Measurements from ENCODE around the gene RGL1. TPM values are rescaled to one million over a fixed set of nuclear protein-coding genes. Genes with fewer than 3 reads are reported as not detected.
A peak's percentile ranks its signal among the peaks of the same experiment; 100 is the strongest.

Gene RGL1
- total RNA-seq, 1 experiment from 2014 or later, result 18.3 TPM

DNA sequence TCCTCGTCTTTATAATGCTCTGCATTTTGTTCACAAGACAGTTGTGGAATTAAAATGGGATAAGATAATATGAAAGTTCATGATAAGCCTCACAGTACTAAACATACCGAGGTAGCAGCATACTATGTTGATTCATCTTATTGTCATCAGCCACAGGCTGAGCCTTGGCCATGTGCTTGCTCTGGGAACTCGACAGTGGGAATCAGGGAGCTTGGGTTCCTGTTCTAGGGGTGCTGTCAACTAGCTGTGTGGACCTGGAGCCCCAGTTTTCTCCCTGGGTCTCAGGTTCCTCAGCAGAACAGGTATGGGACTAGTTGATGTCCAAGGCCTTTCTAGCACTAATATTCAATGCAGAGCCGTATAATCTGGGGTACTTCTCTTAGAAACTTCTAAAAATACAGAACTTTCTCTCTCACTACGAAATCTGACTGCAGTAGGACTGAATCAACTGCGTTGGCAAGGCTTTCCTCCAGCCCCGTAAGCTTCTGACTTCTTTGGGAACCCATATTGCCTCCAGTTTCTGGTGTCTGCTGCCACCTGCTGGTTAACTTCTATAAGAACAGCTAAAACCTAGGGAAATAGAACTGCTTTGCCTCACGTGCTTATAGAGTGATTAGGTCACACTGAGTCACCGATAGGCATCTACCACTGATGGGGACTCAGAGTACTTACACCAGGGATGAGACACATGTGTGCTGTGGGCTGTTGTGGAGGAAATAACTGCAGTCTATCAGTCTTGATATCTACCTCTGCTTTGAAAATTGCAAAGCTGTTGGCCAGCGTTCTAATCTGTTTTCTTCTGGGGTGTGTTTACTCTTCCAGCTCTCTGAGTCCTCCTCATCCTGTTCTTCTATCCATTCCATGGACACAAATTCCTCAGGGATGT lies 110.9 kb downstream of the RGL1 start:
- peak; percentile 99 for DNase-seq (ENCODE audit: low read depth)

DNA sequence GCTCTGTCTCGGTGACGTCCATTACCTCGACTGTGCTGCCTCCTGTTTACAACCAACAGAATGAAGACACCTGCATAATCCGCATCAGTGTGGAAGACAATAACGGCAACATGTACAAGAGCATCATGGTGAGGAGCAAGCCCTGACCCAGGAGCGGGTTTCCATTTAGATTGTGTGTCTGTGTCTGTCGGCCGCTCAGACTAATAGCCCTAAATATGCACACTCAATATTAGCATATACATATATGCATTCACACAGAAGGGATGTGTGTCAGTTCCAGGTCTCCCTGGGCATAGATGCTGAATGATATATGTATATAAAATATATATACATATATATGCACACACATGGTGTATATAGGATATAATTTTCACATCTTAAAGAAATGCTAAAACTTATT lies 111.7 kb downstream of the RGL1 start:
- no peak for DNase-seq (ENCODE audit: low read depth)

DNA sequence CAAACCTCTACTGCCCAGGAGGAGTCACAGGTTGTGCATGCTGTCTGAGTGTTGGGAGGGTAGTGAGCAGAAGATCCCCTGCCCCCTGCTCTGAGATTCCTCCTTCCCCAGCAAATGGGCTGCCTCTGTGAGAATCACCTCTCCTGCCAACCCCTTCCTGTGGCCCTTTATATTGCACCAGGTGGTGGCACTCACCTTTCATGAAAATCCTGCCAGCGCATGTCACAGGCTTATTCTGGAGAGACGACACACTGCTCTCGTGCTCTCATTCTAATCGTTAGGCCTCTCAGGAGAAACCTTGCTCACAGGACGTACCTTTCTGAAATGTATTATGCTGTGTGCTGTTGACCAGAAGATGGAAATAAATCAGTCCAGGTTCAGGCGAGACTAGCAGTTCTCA lies 113.7 kb downstream of the RGL1 start:
- no peak for DNase-seq (ENCODE audit: low read depth)

DNA sequence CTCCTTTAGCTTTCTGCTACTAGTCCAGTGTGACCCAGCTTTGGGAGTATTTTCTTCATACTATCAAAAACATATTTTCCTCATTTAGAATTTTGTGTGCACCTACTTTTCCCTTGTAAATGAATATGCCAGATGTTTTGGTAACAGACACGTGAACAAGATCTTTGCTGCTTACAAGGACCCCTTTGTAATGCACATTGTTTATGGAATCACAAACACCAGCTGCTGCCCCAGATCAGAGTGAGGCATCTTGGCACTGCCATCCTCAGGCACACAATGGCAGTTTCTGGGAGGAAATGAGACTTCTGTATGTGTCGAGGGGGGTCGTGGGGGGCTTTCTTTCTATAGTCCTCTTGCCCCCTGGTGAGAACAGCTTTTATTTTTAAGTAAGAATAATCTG lies 115.7 kb downstream of the RGL1 start:
- DNase-seq (ENCODE audit: low read depth), result no peak

DNA sequence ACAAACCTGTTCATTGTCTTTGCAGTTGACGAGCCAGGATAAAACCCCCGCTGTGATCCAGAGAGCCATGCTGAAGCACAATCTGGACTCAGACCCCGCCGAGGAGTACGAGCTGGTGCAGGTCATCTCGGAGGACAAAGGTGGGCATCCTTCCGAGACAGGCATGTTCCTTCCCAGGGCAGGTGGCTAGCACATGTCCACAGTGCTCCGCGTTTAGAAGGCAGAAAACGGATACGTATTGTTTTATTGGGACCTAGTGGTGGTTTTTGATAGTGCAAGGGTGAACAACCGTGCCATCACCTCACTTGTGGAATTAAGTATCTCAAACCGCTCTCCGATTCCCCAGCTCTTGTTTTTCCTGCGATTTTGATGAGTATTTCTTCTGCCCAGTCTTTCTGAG lies 117.3 kb downstream of the RGL1 start:
- no peak for DNase-seq (ENCODE audit: low read depth)

DNA sequence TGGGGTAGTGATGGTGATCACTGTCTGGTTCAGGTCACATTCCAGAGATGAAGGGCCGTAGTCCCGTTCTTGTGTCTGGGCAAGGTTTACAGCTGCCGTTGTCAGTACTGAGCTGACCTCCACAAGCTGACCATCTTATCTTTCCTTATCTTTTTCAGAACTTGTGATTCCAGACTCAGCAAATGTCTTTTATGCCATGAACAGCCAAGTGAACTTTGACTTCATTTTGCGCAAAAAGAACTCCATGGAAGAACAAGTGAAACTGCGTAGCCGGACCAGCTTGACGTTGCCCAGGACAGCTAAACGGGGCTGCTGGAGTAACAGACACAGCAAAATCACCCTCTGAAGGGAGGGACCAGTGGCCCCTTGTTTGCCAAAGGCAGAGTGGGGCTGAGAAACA lies 121.0 kb downstream of the RGL1 start:
- DNase-seq (ENCODE audit: low read depth), result no peak

DNA sequence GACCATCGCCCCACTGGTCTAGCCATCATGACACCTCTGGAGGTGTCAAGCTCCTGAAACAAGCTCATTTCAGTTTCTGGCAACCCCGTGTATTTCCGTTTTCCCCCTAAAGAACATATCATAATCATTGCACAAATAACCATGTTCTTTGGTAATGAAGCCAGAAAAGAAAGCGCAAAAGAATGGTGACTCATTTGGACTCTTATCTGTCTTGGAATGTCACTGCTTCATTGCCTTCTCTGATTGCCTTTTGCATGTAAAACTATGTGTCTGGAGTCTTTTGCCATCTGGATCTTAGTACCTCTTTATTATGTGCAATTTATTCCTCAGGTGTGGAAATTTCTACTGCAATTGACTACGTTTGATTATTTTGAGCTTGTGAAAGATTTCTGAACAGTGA lies 122.1 kb downstream of the RGL1 start:
- peak; percentile 15 for DNase-seq (ENCODE audit: low read depth)

DNA sequence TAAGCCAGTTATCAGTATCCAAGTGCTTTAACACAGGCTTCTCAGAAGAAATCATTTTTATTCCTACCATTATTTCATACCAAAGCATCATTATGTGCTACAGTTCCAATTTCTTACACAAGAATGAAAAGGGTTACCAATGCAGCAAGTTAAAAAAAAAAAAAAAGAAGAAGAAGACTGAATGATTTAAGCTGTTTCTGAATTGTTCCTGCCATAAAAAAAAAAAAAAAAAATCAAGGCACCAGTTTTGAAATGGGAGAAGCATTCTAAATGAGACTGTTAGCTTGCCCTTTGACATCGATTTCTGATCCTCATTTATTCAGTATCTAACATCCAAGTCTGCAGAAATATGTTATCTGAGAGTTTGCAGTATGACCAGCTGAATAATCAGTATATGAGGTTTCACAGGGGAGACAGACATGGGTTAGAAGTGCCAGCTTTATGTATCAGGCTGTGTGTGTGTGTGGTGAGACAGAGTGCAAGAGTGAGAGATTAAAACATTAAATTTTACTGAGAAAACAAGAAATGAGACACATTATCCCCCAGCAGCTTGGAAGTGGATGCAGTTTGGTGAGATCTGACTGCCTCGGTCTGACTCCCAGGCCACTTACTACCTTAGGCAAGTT lies 126.8 kb downstream of the RGL1 start:
- no peak for DNase-seq (ENCODE audit: low read depth)

DNA sequence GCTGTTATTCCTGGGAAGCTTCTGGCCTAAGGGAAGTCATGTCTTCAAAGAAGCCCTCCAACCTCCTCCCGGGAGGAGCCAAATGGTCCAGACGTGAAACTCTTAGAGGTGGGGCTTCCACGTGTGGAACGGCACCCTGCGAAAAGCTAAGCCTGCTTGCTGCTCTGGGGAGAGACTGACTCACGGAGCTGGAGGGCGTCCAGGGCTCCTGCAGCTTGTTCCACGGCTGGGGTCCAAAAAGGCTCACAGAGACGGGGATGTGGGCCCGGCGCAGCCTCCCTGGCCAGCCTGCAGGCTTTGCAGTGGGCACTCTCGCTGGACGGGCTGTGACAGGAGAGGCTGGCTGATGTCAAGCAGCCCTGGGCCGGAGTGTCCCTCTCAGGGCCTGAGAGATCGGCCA lies 127.5 kb downstream of the RGL1 start:
- peak; percentile 77 for DNase-seq (ENCODE audit: low read depth)

DNA sequence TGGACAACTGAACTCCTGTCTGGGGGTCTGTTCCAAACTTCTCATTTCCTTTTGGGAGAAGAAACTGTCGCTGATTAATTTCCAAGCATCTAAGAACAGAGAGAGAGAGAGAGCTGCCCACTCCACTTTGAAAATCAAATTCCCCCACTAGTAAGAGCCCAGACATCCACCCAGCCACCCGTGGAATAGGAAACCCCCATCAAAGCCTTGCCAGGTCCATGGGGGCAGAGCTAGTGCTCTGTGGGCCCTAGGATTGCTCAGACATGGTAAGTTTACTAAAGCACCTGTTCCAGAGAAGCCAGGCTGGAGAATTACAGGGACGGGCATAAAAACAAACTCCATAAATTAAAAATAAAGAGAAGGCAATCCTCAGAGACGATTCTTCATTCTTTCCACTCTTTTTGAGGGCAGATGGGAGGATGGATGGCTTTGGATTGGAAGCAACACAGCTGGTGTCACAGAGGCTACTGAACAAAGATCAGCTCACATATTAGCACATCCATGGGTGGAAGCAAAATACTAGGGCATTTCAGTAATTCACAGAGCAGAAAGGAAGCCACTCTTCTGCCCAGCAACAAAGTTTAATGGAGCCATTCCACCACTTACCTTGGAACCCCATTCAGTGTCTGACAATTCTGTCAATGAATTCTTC lies 128.7 kb downstream of the RGL1 start:
- DNase-seq (ENCODE audit: low read depth), result no peak

DNA sequence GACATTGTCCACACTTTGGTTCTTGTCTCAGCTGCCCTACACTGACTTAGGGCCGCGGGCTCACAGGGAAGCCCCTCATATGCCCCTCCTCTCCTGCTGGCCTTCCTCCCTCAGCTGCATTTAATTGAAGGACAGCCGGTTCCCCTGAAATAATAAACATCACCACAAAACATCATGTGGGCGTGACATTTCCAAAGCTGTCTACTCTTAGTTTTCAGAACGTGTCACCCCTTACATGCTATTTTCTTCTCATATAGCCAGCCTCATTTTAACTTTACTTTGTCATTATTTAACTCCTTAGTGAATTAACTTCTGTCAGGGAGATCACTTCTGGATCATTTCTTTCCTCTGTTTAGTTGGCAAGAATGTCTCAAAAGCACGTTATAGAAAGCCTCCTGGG lies 129.4 kb downstream of the RGL1 start:
- DNase-seq (ENCODE audit: low read depth), result no peak

DNA sequence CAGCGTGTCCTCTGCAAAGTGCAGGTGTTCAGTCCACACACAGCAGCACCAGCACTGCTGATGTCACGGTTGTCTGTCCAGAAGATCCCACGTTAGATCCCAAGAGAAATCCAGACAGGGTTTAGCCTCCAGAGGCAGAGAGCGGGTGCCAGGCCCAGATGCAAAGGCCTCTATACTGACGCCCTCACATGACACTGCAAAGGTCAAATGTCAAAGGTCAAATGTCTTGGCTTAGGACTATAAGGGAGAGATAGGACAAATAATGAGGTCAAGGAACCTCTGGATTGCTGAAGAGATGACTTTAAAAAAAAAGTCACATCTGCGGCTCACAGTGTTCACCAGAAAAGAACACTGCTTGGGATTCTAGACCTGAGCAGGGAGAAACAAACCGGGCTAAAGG lies 131.1 kb downstream of the RGL1 start:
- DNase-seq (ENCODE audit: low read depth), result no peak

DNA sequence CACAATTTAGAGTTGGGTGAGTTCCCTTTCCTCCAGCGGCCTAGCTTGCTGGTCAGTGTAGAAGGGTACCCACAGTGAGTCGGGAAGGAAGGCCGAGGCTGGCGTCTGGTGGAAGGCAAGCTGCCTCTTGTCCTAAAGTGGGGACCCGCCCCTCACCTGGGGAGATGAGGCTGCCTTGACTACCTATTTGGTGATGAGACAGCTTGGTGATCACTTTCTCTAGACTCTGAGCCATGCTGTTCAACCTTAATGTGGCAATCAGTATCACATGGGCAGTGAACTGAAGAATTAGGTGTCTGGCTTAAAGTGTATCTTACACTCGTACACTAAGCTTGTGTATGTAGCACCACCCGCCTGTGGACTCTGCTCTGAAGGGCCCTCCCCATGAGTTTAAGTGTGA lies 131.9 kb downstream of the RGL1 start:
- DNase-seq (ENCODE audit: low read depth), result no peak

DNA sequence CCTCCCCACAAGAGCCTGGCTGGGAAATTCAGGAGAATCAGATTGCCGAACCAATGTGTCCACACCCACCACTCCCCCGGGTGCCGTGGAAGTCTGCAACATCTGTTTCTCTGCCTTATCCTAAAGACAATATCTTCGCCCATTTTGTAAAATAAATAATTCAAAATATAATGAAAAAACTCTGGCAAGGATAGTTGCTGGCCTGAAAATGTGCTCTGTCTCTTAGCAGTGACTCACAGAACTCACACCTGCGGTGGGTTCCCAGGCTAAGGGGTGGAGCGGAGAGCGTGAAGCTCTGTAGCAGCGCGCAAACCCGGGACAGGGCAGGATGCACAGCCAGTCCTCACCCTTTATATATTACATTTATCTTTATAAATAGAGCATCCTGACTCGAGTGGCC lies 132.7 kb downstream of the RGL1 start:
- DNase-seq (ENCODE audit: low read depth), result no peak

DNA sequence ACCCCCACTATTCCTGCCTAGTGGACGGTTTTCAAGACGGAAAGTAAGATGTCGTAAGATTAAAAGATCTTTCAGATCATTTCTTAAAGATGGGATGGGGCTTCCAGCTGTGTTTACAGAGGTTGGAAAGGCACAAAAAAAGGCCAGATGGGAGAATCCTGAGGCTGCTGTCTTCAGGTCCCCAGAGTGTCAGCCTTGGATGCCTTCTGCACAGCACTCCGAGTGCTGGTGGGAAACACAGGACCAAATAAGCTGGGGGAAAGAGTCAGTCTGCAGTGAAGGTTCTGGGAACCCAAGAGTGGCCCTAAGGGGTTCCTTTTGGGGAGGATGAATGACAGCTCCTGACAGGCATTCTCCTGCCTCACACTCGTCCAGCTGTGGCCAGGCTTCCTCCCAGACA lies 136.1 kb downstream of the RGL1 start:
- DNase-seq (ENCODE audit: low read depth), result no peak

DNA sequence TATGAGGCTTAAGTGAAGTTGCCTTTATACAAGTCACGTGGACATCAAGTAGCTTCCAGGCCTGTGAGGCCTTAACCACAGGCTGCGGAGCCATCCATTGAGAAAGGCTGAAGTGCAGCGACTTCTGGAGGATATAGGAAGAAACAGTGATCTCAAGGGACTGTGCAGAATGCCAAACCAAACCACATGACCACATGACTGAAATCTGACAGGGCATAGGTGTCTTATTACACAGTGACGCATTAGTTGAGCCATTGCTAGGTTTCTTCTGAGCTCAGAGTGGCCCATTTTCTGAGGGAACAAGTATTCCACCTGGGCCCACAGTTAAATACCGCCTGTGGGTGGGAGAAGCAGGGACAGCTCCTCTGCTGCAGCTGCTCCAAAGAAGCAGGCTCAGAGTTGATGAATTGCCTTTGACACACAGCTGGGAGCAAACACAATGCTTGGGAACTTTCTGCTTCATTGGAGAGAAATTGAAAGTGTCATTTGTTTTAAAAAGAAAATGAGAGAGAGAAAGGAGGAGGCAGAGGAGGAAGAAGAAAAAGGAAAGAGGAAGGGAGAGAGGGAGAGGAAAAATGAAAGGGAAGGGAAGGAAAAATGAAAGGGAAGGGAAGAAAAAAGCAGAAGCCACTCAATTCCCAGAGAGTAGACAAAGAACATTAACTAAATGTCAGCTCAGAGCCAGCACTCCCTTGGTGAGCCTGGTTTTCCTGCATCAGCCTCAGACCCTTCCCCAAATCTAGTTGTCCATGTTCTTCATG lies 138.2 kb downstream of the RGL1 start:
- DNase-seq (ENCODE audit: low read depth), result peak; percentile 95

DNA sequence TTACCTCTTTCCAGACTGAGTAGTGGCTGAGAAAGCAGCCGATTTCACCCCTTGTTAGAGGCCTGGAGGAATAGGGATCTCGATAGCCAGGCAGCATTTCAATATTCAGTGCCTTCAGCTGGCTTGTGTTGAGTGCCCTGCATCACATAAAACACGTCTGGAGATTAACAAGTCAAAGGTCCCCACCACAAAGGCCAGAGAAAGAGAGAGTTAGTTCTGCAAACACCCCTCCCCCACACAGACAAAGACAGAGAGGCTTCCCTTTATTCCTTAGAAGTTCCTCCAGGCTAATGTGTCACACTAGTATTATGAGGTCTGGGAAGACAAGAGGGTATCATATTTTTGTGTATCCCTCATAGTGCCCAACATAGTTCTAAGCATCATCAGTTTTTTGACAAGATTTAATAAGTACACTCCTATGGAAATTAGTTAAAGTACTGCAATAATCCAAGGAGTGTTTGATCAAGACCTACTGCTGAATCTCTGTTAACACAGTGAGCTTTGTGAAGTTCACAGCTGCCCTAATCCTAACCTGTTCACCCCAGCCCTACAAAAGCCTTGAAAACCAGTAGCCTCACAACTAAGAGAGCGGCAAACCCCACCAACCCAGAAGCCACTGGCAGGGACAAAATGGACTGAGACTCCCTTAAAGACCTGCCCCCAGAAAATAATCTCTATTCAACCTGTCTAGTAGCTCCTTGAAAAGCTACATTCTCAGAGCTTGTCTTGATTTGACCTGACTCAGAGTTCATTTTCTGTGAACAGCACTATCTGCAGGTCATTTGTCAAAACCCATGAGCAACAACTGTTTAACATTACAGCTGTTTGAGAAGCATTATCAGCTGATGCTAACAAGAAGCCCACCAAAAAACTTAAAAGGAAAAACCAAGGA lies 140.8 kb downstream of the RGL1 start:
- DNase-seq (ENCODE audit: low read depth), result peak; percentile 43

DNA sequence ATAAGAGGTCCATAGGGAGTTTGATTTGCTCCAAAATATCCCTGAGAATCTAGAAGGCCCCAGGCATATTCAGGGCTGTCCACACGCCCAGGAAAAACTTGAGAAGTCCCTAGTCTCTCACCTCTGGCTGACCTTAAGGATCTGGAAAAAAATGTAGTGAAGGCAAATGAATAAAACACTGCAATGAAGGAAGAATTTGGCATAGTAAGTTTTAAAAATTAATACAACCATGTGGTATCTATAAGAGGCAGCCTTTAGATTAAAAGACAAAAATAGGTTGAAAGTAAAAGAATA lies 141.3 kb downstream of the RGL1 start:
- DNase-seq (ENCODE audit: low read depth), result no peak

DNA sequence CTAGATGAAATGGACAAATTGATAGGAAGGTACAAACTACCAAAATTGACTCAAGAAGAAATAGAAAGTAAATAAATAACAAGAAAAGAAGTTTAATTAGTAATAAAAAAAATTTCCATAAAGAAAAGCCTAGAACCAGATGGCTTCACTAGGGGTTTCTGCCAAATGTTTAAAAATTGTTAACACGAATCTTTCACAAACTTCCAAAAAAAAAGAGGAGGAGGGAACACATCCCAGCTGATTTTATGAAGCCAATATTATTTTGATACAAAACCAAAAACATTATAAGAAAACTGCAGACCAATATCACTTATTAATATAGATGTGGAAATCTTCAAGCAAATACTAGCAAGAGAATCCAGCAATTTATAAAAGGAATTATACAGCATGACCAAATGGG lies 143.1 kb downstream of the RGL1 start:
- DNase-seq (ENCODE audit: low read depth), result no peak

DNA sequence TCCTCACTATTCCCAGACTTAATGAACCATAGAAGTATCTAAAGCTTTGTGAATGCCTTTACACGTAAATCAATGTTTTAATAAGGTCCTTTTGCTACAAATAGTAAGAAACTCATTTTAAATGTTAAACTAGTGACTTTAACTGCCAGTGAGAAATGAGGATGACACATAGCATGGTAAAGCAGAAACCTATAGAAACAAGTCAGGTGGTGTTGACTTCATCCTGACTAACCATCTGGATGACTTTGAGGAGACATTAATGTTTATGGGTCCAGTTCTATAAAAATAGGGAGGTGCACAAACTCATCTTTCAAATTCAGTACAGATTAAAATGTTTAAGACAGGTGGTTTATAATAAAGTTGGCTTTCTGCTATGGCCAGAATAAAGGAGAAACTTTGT lies 147.2 kb downstream of the RGL1 start:
- DNase-seq (ENCODE audit: low read depth), result no peak

DNA sequence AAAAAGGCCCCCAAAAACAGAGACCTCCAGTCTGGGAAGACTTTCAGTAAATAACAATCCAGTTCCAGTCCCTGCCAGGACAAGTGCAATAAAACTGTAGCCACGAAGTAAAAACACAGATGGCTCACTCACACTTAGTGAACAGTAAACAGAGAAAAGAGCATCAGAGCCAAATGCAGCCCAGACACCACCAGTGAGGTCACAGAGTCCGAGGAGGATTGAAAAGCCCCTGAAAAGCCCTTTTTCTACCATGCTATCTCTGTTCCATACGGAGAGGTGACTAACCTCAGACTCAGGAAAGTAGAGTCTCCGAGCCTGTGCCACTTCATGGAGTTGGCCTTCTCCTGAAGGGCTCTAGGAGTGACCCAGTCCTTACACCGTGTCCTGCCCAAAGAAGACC lies 148.1 kb downstream of the RGL1 start:
- no peak for DNase-seq (ENCODE audit: low read depth)

Data from M059J (cell line).